Prostate gland (tissue), 2 donors: Measurements from ENCODE around the gene ERBIN.

Experiments used
- CTCF ChIP-seq, 4 experiments: fragments of 200-600 bp in 2 of 4; fragments of 450-650 bp in 2 of 4; sonication (generic) in 2 of 4; IDR thresholded peaks; 1 replicate in 3 of 4; 2 replicates in 1 of 4; pipeline ENCODE4 v1.5.1; 2016 to 2019; ENCODE audit warnings: antibody characterized with exemption in 4 of 4, mild to moderate bottlenecking in 2 of 4, moderate library complexity in 2 of 4
- POLR2A ChIP-seq: fragments of 450-650 bp; IDR thresholded peaks from one replicate; pipeline ENCODE4 v1.6.1; 2016; ENCODE audit warnings: antibody characterized with exemption, mild to moderate bottlenecking

DNA sequence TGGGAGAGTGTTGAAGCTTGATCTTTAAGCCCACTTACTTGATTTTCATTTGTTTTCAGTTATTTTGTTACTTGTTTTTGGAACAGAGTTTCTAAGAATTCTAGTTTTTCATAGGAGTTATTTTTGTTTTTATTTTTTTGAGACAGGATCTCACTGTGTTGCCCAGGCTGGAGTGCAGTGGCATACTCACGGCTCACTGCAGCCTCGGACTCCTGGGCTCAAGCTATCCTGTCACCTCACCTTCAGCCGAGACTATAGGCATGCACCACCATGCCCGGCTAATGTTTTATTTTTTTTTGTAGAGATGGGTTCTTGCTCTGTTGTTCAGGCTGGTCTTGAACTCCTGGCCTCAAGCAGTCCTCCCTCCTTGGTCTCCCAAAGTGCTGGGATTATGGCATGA, 6.3 kb downstream of the ERBIN start:
- TF ChIP-seq CTCF (IDR thresholded peaks at IDR 0.05) = no peak
- no peak for TF ChIP-seq POLR2A
